K562 (cell line): ENCODE measurements around the gene CALD1. TPM values are rescaled to one million over a fixed set of nuclear protein-coding genes. Genes with fewer than 3 reads are reported as not detected.

Experiments used
- ATAC-seq: fragments of 200-7000 bp; cut with Tn5 transposase; 3 replicates; pipeline ENCODE4 v1.9.1; 2020; ENCODE audit warnings: moderate library complexity
- BruUV-seq: library from RNA; stranded (reverse); fragments of 400-500 nt; replicated peaks from 2 replicates; lab custom pipeline; 2021; lab: Mats Ljungman, UMichigan
- CTCF ChIA-PET: fragments of 300-600 bp; formaldehyde crosslinking; extraction: SDS; loops from one replicate; lab custom pipeline; 2021; ENCODE audit warnings: low intra/inter-chr PET ratio; lab: Yijun Ruan, JAX
- POLR2A ChIA-PET: fragments of 300-600, 350-650 bp; sonication (Branson Sonifier 250); formaldehyde crosslinking; extraction: SDS; loops from one replicate; lab custom pipeline; 2021; ENCODE audit warnings: antibody characterized with exemption, inconsistent platforms; lab: Yijun Ruan, JAX
- DNase-seq, 4 experiments: peaks; one replicate each; pipeline versions ENCODE4 v3.0.0 to v3.0.0-alpha.2; 2011 to 2018; ENCODE audit warnings: low spot score in 3 of 4, mixed read lengths in 3 of 4; ENCODE audit errors: extremely low read depth in 1 of 4
- FAIRE-seq: peaks from 2 replicates; lab custom pipeline; 2011; peaks lifted over from hg19 to GRCh38; lab: Jason Lieb, UNC
- H2AFZ ChIP-seq: 2 replicates; pipeline ENCODE4 v1.6.0; 2011; ENCODE audit warnings: low read depth, low read length, control low read depth, inconsistent platforms
- H3K27ac ChIP-seq: fragments of 200-600 bp; 3 replicates; pipeline ENCODE4 v1.8.0; 2011; ENCODE audit warnings: low read depth, mild to moderate bottlenecking, control low read depth, inconsistent platforms, low read length, moderate library complexity, mixed read lengths; ENCODE audit errors: extremely low read depth
- H3K27me3 ChIP-seq, 2 experiments: fragments of 300-600 bp in 1 of 2; 2 replicates in 1 of 2; 3 replicates in 1 of 2; pipeline versions ENCODE4 v1.6.0 to v1.8.0; 2011; ENCODE audit warnings: inconsistent platforms in 2 of 2, low read length in 2 of 2, mild to moderate bottlenecking in 1 of 2, mixed read lengths in 1 of 2, moderate library complexity in 1 of 2; ENCODE audit not compliant: control insufficient read depth in 2 of 2, insufficient read depth in 2 of 2
- H3K36me3 ChIP-seq: fragments of 300-600 bp; 3 replicates; pipeline ENCODE4 v1.8.0; 2011; ENCODE audit warnings: mild to moderate bottlenecking, low read length, inconsistent platforms; ENCODE audit not compliant: control insufficient read depth, insufficient read depth
- H3K4me1 ChIP-seq, 2 experiments: fragments of 200-600 bp in 1 of 2; replicated peaks in 1 of 2; 2 replicates in 1 of 2; 3 replicates in 1 of 2; pipeline versions ENCODE4 v1.5.1 to v1.8.0; 2011; ENCODE audit warnings: inconsistent platforms in 2 of 2, low read length in 2 of 2, mild to moderate bottlenecking in 1 of 2, mixed read lengths in 1 of 2, moderate library complexity in 1 of 2; ENCODE audit not compliant: control insufficient read depth in 2 of 2, insufficient read depth in 2 of 2
- H3K4me2 ChIP-seq: 2 replicates; pipeline ENCODE4 v1.6.1; 2011; ENCODE audit warnings: low read length, control low read depth, inconsistent platforms, mixed read lengths; ENCODE audit not compliant: insufficient read depth
- H3K4me3 ChIP-seq: fragments of 200-600 bp; sonication (generic), shearing (Covaris generic); 2 replicates; pipeline ENCODE4 v1.5.1; 2016; ENCODE audit warnings: control low read depth, inconsistent platforms
- H3K79me2 ChIP-seq: fragments of 200-600 bp; 3 replicates; pipeline ENCODE4 v1.8.0; 2011; ENCODE audit warnings: low read length, inconsistent platforms; ENCODE audit not compliant: control insufficient read depth, insufficient read depth
- H3K9ac ChIP-seq, 2 experiments: 2 replicates each; pipeline versions ENCODE4 v1.6.0 to v1.6.1; 2011; ENCODE audit warnings: low read depth in 2 of 2, low read length in 2 of 2, control low read depth in 1 of 2, inconsistent platforms in 1 of 2, mild to moderate bottlenecking in 1 of 2, mixed read lengths in 1 of 2; ENCODE audit not compliant: insufficient read depth in 1 of 2
- H3K9me1 ChIP-seq: one replicate; pipeline ENCODE4 v1.6.0; 2011; ENCODE audit warnings: inconsistent platforms, mild to moderate bottlenecking, low read length, moderate library complexity; ENCODE audit not compliant: control insufficient read depth, insufficient read depth
- H3K9me3 ChIP-seq: replicated peaks from 2 replicates; pipeline ENCODE4 v1.5.1; 2011; ENCODE audit warnings: low read depth, low read length, inconsistent platforms; ENCODE audit not compliant: control insufficient read depth, insufficient read depth
- H4K20me1 ChIP-seq: replicated peaks from 2 replicates; pipeline ENCODE4 v1.6.1; 2011; ENCODE audit warnings: low read length, inconsistent platforms, mixed read lengths; ENCODE audit not compliant: control insufficient read depth, insufficient read depth
- ADNP ChIP-seq: fragments of 200-800 bp; sonication (Bioruptor generic); IDR thresholded peaks from 2 replicates; pipeline ENCODE4 v1.6.1; 2016; ENCODE audit warnings: missing genetic modification characterization, missing compliant biosample characterization
- CEBPB ChIP-seq: fragments of 450-650 bp; IDR thresholded peaks from 2 replicates; pipeline ENCODE4 v1.6.1; 2016; ENCODE audit warnings: missing genetic modification characterization, missing compliant biosample characterization
- CREB1 ChIP-seq, 2 experiments: sonication (generic) in 1 of 2; formaldehyde crosslinking in 1 of 2; IDR thresholded peaks; 2 replicates each; pipeline versions ENCODE4 v1.6.1 to v1.8.0; 2012 to 2022; ENCODE audit warnings: inconsistent platforms in 1 of 2, mild to moderate bottlenecking in 1 of 2, missing genetic modification reagents in 1 of 2, moderate library complexity in 1 of 2
- HINFP ChIP-seq: fragments of 450-650 bp; conservative IDR thresholded peaks from 2 replicates; pipeline ENCODE4 v1.6.1; 2016; ENCODE audit warnings: missing genetic modification characterization, low read depth, mild to moderate bottlenecking, control low read depth, missing compliant biosample characterization
- PHF20 ChIP-seq: fragments of 450-650 bp; IDR thresholded peaks from 2 replicates; pipeline ENCODE4 v1.6.1; 2018; ENCODE audit not compliant: partially characterized antibody
- SAFB ChIP-seq: fragments of 200-400 bp; formaldehyde crosslinking; IDR thresholded peaks from 2 replicates; pipeline ENCODE4 v1.6.1; 2017; ENCODE audit warnings: low read depth, low read length, borderline replicate concordance
- ZNF785 ChIP-seq: fragments of 250-450 bp; sonication (Bioruptor Pico); IDR thresholded peaks from 2 replicates; pipeline ENCODE4 v1.4.0; 2020; ENCODE audit warnings: mild to moderate bottlenecking
- WGBS: fragments of 100-300 bp; shearing (Covaris generic); methylation state at CpG from one replicate; pipeline ENCODE4 v1.1.6; 2016; ENCODE audit warnings: low coverage, mixed read lengths; ENCODE audit not compliant: insufficient coverage; ENCODE audit errors: missing lambda C conversion rate; 5-methylcytosine and 5-hydroxymethylcytosine counted together
- in situ Hi-C: fragments of 300-500 bp; cut with MboI; formaldehyde crosslinking; loops from 4 replicates; pipeline ENCODE4 v1.15.0; 2018; ENCODE audit warnings: inconsistent platforms, mixed read lengths
- intact Hi-C: fragments of 100-400 bp; cut with micrococcal nuclease; formaldehyde crosslinking; loops from 2 replicates; pipeline ENCODE4 v1.14.2; 2022
- polyA plus RNA-seq, 8 experiments: library from polyadenylated mRNA; depleted of rRNA in 4 of 8; stranded (reverse) in 5 of 8; unstranded in 3 of 8; fragments of >200 nt; fragmentation: Nextera tagmentation in 2 of 8; fragmentation: Illumina TruSeq in 1 of 8; extraction: Ambion mirVana in 2 of 8; extraction: Trizol in 1 of 8; gene quantifications; 2 replicates each; pipeline versions ENCODE4 v1.2.1 to v1.2.3, GENCODE V29; 2011 to 2014; ENCODE audit warnings: inconsistent platforms in 1 of 8, missing spikeins in 1 of 8
- total RNA-seq, 7 experiments: library from RNA; depleted of rRNA in 6 of 7; stranded (reverse); fragments of >200 nt in 6 of 7; fragmentation: Illumina TruSeq in 2 of 7; extraction: Trizol in 2 of 7; gene quantifications; 2 replicates each; pipeline versions ENCODE4 v1.2.1 to v1.2.3, GENCODE V29; 2011 to 2021; ENCODE audit warnings: low replicate concordance in 1 of 7

CALD1 gene
- total and polyA plus RNA-seq, 9 of the 15 experiments (the other 6 are each of a cell fraction or from before 2014, with no cell fraction given) = 0.40 TPM; not detected in 8

- no peak for TF ChIP-seq HINFP (tag)
- TF ChIP-seq PHF20 = no peak
Observed at GRCh38 chr7:134777470-134777869, 2.0 kb upstream of the CALD1 start (continued).

GRCh38 chr7:134777908-134778580 lies 1.4 kb upstream of the CALD1 start:
- no peak overlapping the region for H3K9ac ChIP-seq
- no peaks in the 10 kb centered on the region for H3K9me1 ChIP-seq
- no peaks in the 10 kb centered on the region for H4K20me1 ChIP-seq
- H3K4me3 ChIP-seq = no peak overlapping the region
- H3K4me2 ChIP-seq = no peak overlapping the region
- no peak overlapping the region for H2AFZ ChIP-seq
- in situ Hi-C loops = no loop called here
- H3K9me3 ChIP-seq = no peaks in the 10 kb centered on the region
- no TSS peak for BruUV-seq
- ChIA-PET CTCF (no interaction called here), POLR2A (interaction anchor here (0.7 kb wide), 1 partner anchor 11 kb away, joined by 3 read pairs; no protein-coding TSS in a partner anchor)
- no peak overlapping the region for H3K27ac ChIP-seq
- no peaks in the 10 kb centered on the region for H3K36me3 ChIP-seq
- ATAC-seq (no peak), FAIRE-seq (no peak), DNase-seq (no peak)
- no peaks in the 10 kb centered on the region for H3K79me2 ChIP-seq
- no peak for TF ChIP-seq ZNF785 (CRISPR knock-in tag)
- no peak for TF ChIP-seq CREB1 (IDR thresholded peaks at IDR 0.05)
- TF ChIP-seq CREB1 (CRISPR knock-in tag; IDR thresholded peaks at IDR 0.05) = no peak
- TF ChIP-seq CEBPB (tag) = peak; percentile 54; the same call in 1 of the 2 replicates
- TF ChIP-seq ADNP = no peak
- TF ChIP-seq SAFB = no peak
- H3K27me3 ChIP-seq = peaks cover 32 to 38% of the 10 kb centered on the region in 2 experiments; a peak in 4 of 5 replicates
- intact Hi-C loops = no loop called here
- WGBS = 0% methylated on average over 2 of the region's 2 CpGs
- H3K4me1 ChIP-seq = no peaks in the 10 kb centered on the region
